ENCODE measurements around the gene MYO3A. TPM values are rescaled to one million over a fixed set of nuclear protein-coding genes. Genes with fewer than 3 reads are reported as not detected.

The MYO3A gene
- total RNA-seq, 1 experiment from 2014 or later = not detected

GRCh38 chr10:26194275-26194674 is 260.2 kb downstream of the MYO3A start:
- POLR2A ChIA-PET = no interaction called here
- in situ Hi-C loops (cut with HindIII; ENCODE audit: low pct_unique_long_range_greater_than_20kb, low sequenced_read_pairs) = no loop called here

DNA sequence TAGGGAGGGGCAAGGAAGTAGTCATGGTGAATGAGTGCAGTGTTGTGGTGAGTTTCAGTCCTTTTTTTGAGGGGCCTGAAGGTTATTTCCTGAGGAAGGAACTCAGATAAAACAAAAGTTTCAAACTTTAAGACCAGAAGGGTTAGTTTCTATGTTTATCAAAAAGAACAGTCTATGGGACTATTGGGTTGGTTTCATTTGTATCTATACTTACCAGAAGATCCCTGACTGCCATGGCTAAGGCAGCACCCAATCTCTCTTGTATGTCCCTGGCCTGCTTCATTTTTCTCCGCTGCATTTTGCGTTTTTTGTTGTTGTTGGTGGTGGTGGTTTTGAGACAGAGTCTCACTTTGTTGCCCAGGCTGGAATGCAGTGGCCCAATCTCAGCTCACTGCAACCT is 263.2 kb downstream of the MYO3A start:
- intact Hi-C loops (cut with micrococcal nuclease; ENCODE audit: unreplicated experiment) = no loop called here
- BruUV-seq (replicated peaks) = no TSS peak

More at GRCh38 chr10:26194275-26194674, 260.2 kb downstream of the MYO3A start:
- Histone ChIP-seq H3K36me3 (ENCODE audit: control insufficient read depth, insufficient read depth, low read length) (no peaks in the 10 kb centered on the region), H3K27me3 (ENCODE audit: control insufficient read depth, insufficient read depth, low read length) (no peaks in the 10 kb centered on the region), H3K4me1 (ENCODE audit: control insufficient read depth, insufficient read depth, low read length) (no peaks in the 10 kb centered on the region), H3K27ac (ENCODE audit: low read length) (no peak overlapping the region), H3K9me3 (ENCODE audit: control insufficient read depth, insufficient read depth, low read depth, low read length) (no peaks in the 10 kb centered on the region), H3K4me3 (ENCODE audit: low read depth in 2 of 2, low read length in 2 of 2) (no peak overlapping the region)
- CTCF ChIA-PET = no interaction called here
- intact Hi-C loops (cut with micrococcal nuclease; ENCODE audit: unreplicated experiment) = no loop called here
- no peak for DNase-seq (ENCODE audit: low read depth, low spot score)
- ATAC-seq = no peak
- TF ChIP-seq, protein P1, sequence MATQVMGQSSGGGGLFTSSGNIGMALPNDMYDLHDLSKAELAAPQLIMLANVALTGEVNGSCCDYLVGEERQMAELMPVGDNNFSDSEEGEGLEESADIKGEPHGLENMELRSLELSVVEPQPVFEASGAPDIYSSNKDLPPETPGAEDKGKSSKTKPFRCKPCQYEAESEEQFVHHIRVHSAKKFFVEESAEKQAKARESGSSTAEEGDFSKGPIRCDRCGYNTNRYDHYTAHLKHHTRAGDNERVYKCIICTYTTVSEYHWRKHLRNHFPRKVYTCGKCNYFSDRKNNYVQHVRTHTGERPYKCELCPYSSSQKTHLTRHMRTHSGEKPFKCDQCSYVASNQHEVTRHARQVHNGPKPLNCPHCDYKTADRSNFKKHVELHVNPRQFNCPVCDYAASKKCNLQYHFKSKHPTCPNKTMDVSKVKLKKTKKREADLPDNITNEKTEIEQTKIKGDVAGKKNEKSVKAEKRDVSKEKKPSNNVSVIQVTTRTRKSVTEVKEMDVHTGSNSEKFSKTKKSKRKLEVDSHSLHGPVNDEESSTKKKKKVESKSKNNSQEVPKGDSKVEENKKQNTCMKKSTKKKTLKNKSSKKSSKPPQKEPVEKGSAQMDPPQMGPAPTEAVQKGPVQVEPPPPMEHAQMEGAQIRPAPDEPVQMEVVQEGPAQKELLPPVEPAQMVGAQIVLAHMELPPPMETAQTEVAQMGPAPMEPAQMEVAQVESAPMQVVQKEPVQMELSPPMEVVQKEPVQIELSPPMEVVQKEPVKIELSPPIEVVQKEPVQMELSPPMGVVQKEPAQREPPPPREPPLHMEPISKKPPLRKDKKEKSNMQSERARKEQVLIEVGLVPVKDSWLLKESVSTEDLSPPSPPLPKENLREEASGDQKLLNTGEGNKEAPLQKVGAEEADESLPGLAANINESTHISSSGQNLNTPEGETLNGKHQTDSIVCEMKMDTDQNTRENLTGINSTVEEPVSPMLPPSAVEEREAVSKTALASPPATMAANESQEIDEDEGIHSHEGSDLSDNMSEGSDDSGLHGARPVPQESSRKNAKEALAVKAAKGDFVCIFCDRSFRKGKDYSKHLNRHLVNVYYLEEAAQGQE (IDR thresholded peaks at IDR 0.05; ENCODE audit: insufficient read depth in 1 of 2, low read depth in 2 of 2, low read length in 1 of 2) = no peak
- no peak for TF ChIP-seq TCF7L2 (IDR thresholded peaks at IDR 0.05; ENCODE audit: low read depth, low read length)
- TF ChIP-seq, protein P2, sequence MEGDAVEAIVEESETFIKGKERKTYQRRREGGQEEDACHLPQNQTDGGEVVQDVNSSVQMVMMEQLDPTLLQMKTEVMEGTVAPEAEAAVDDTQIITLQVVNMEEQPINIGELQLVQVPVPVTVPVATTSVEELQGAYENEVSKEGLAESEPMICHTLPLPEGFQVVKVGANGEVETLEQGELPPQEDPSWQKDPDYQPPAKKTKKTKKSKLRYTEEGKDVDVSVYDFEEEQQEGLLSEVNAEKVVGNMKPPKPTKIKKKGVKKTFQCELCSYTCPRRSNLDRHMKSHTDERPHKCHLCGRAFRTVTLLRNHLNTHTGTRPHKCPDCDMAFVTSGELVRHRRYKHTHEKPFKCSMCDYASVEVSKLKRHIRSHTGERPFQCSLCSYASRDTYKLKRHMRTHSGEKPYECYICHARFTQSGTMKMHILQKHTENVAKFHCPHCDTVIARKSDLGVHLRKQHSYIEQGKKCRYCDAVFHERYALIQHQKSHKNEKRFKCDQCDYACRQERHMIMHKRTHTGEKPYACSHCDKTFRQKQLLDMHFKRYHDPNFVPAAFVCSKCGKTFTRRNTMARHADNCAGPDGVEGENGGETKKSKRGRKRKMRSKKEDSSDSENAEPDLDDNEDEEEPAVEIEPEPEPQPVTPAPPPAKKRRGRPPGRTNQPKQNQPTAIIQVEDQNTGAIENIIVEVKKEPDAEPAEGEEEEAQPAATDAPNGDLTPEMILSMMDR (IDR thresholded peaks at IDR 0.05) = no peak
- TF ChIP-seq POLR2AphosphoS5 (IDR thresholded peaks at IDR 0.05; ENCODE audit: low read depth, low read length) = no peak
- no peak for TF ChIP-seq SIN3A (IDR thresholded peaks at IDR 0.05; ENCODE audit: borderline replicate concordance, insufficient read depth, low read depth, low read length)
- no TSS peak for BruUV-seq (replicated peaks)

More for the DNA sequence above, 263.2 kb downstream of the MYO3A start:
- H3K27ac ChIP-seq (ENCODE audit: low read length) = no peak overlapping the region
- H3K4me3 ChIP-seq (ENCODE audit: low read depth in 2 of 2, low read length in 2 of 2) = no peak overlapping the region
- H3K9me3 ChIP-seq (ENCODE audit: control insufficient read depth, insufficient read depth, low read depth, low read length) = no peaks in the 10 kb centered on the region
- in situ Hi-C loops (cut with HindIII; ENCODE audit: low pct_unique_long_range_greater_than_20kb, low sequenced_read_pairs) = no loop called here
- ChIA-PET POLR2A (no interaction called here), CTCF (no interaction called here)
- ATAC-seq (no peak), DNase-seq (ENCODE audit: low read depth, low spot score) (no peak)
- TF ChIP-seq SIN3A (IDR thresholded peaks at IDR 0.05; ENCODE audit: borderline replicate concordance, insufficient read depth, low read depth, low read length) = no peak
- TF ChIP-seq TCF7L2 (IDR thresholded peaks at IDR 0.05; ENCODE audit: low read depth, low read length) = no peak
- TF ChIP-seq, protein P1 (IDR thresholded peaks at IDR 0.05; ENCODE audit: insufficient read depth in 1 of 2, low read depth in 2 of 2, low read length in 1 of 2) = no peak
- TF ChIP-seq POLR2AphosphoS5 (IDR thresholded peaks at IDR 0.05; ENCODE audit: low read depth, low read length) = no peak
- TF ChIP-seq, protein P2 (IDR thresholded peaks at IDR 0.05) = no peak
- H3K36me3 ChIP-seq (ENCODE audit: control insufficient read depth, insufficient read depth, low read length) = no peaks in the 10 kb centered on the region
- H3K27me3 ChIP-seq (ENCODE audit: control insufficient read depth, insufficient read depth, low read length) = no peaks in the 10 kb centered on the region
- no peaks in the 10 kb centered on the region for H3K4me1 ChIP-seq (ENCODE audit: control insufficient read depth, insufficient read depth, low read length)
